Middle frontal gyrus (tissue), 1 donor: ENCODE results near the gene TEKTIP1.

ENCODE experiments used
- DNase-seq: peaks from one replicate; pipeline ENCODE4 v3.0.0-alpha.2; 2015; ENCODE audit warnings: low spot score; ENCODE audit errors: extremely low spot score

TEKTIP1 gene

GRCh38 chr19:3538965-3539755 lies at the start of gene TEKTIP1:
Gene TEKTIP1, plus strand, starts transcription at chr19:3539174. Its CDS starts 4 bp downstream, at chr19:3539178.
- DNase-seq = no peak

DNA sequence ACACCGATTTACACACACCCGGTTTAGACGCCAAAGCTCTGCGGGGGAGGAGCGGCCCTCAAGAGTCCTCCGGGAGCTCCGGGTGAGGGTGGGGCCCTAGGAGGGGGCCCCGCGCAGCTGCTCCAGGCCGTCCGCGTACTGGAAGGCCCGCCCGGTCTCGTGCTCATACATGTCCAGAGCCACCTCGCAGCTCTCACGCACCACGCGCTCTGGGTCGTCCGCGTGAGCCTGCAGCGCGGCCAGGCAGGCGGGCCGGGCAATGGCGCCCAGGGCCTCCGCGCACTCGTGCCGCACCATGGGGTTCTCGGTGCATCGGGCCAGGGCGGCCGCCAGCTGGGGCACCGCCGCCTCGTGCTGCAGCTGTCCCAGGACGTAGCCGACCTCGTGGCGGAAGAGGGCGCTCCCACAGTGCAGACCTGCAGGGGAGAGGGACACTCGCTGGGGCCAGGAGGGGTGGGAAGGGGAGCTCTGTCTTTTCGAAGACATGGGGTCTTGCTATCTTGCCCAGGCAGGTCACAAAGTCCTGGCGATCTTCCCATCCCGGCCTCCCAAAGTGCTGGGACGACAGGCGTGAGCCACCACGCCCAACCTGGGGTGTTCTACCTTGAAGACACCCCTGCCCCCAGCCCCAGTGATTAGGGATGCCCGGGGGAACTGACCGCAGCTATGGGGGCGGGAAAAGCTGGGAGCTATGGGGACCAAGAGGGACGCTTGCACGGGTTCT lies 47.4 kb upstream of the TEKTIP1 start:
- DNase-seq = no peak

GRCh38 chr19:3492131-3492839 lies 46.7 kb upstream of the TEKTIP1 start:
- no peak for DNase-seq

- DNase-seq = no peak
Measured at GRCh38 chr19:3492919-3493318, 46.1 kb upstream of the TEKTIP1 start.

GRCh38 chr19:3493651-3494050 lies 45.3 kb upstream of the TEKTIP1 start:
- DNase-seq = no peak

GRCh38 chr19:3494051-3494450 lies 44.9 kb upstream of the TEKTIP1 start:
- DNase-seq = peak; percentile 56

- DNase-seq = no peak
Measured at GRCh38 chr19:3494559-3494958, 44.4 kb upstream of the TEKTIP1 start.

- DNase-seq = no peak
Measured at GRCh38 chr19:3496392-3497273, 42.3 kb upstream of the TEKTIP1 start.

DNA sequence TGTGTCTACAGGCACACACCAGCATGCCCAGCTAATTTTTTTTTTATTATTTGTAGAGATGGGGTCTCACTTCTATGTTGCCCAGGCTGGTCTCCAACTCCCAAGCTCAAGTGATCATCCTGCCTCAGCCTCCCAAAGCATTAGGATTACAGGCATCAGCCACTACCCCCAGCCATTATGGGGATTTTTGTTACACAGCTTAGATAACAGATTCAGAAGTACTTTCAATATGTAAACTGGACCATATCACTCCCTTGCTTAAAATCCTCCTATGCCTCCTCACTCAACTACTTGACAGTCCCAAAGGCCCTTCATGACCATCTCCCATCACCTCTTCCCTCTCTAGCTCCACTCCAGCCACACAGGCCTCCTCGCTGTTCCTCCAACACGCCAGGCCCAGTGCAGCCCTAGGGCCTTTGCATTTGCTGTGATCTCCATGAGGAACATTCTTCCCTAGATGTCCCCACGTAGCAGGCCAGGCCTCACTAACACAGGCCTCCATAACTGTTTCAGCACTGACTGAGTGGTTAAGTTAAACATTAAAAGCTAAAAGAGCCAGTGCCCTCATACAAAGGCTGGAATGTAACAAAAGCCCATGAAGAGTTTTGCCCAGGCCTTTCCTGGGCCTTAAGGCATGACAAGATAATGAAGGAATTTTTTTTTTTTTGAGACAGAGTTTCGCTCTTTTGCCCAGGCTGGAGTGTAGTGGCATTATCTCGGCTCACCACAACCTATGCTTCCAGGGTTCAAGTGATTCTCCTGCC lies 41.0 kb upstream of the TEKTIP1 start:
- no peak for DNase-seq

DNA sequence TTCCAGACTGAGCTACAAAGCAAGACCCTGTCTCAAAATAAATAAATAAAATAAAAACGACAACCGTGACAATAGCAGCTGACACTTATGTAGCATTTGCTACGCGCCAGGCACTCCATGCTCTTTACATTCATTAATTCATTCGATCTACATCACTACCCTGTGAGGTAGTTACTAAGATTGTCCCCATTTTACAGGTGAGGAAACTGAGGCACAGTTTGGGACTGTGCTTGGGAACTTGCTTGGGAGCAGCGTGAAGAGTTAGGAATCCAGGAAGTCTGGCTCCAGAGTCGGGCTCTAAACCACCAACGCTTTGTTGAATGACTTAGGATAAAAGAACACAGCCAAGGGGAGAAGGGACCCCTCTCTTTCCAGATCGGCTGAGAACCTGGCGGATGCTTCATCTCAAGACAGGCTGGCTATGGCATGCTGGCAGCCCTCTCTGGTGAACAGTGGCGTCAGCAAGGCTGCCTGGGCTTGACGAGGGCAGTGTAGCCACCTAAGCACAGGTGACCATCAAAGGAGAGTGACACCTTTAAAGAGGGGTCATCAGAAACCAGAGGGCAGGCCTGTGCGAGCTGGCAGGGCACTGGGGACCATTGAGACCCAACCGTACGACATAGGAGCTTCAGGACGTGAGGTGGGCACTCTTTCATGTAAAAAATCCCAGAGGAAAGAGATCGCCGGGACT lies 39.1 kb upstream of the TEKTIP1 start:
- DNase-seq = no peak

DNA sequence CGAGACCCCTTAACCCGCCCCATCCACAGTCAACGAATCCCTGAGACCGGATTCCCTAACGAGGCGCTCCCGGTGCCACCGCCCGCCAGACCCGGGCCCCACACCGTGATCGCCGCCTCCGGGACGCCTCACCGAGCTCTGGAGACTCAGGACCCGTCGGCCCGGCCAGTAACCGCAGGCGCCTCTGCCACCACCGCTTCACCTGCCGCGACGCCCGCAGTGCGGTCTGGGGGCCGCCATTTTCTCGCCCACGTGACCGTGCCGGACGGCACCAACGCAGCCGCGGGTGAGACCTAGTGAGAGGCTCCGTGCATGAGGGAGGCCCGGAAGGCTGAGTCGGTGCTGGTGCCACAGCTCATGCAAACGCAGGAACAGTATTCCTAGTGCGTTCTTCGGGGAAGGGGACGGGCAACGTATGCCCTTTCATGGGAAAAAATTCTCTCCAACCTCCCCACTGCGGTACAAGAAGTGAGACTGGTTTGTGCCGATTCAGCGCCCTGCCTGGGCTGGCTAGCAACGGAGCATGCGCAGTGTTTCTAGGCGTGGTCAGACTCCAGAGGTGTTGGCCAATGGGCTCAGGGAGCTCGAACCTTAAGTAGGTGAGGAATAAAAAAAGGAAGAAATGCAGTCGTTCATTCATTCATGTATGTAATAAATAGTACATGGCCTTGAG lies 38.4 kb upstream of the TEKTIP1 start, which contains the start of gene DOHH:
Gene DOHH, minus strand, starts transcription at position 246 of the 673 bp plus-strand sequence. CDS start 3,860 bp downstream, outside the sequence.
- peak; percentile 92 for DNase-seq

DNA sequence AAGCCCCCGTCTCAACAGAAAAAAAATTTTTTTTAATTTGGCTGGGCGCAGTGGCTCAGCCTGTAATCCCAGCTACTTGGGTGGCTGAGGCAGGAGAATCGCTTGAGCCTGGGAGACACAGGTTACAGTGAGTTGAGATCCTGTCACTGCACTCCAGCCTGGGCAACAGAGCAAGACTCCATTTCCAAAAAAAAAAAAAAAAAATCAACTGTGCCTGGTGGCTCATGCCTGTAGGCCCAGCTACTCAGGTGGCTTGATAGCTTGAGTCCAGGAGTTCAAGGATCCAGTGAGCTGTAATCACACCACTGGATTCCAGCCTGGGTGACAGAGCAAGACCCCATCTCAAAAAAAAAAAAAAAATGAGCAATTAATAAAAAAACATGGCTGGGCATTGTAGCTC lies 37.2 kb upstream of the TEKTIP1 start:
- no peak for DNase-seq

GRCh38 chr19:3503036-3503572 lies 35.9 kb upstream of the TEKTIP1 start:
- DNase-seq = no peak

GRCh38 chr19:3504735-3505134 lies 34.2 kb upstream of the TEKTIP1 start:
- no peak for DNase-seq

GRCh38 chr19:3505598-3506383 lies 33.2 kb upstream of the TEKTIP1 start, which contains the start of gene FZR1:
Gene FZR1, plus strand, starts transcription at chr19:3506311. Its CDS starts 16,679 bp downstream, at chr19:3522990.
- peak; percentile 97 for DNase-seq

- no peak for DNase-seq
Measured at GRCh38 chr19:3506384-3507340, 32.3 kb upstream of the TEKTIP1 start.
